Stimulated activated naive CD8-positive, alpha-beta T cell treated with anti-CD3 and anti-CD28 coated beads, Interleukin-15, Interleukin-2, amounts not matched to agents 100 U/mL and 50 U/mL, for 24 hours (primary cell): ENCODE measurements around the gene PRPF4.
"Not testable (repeated sequence)": the region's sequence is repeated elsewhere in the genome, so short reads cannot be mapped to it uniquely, and the experiment has no call there.

Source experiments
- ATAC-seq: fragments of 150-1000 bp; cut with Tn5 transposase; one replicate; pipeline ENCODE4 v1.10.0; 2021
- DNase-seq: peaks from one replicate; pipeline ENCODE4 v3.0.0; 2021

The PRPF4 gene

DNA sequence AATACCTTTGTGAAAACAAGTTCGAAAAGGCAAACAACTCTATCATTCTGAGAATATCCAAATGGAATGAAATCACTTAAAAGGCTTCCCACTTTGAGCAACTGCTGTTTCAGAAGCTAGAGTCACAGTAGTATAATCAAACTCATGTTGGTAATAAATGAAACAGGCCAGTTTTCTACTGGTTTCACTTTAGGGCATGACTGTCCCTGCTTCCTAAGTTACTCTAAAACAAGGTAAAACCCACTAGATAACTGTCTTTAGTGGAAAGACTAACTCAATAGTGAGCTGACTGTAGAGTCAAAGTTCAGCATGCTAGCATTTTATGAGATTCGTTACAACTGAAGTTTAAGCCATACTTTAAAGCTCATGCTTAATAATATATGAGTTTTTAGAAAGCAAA, 6.1 kb upstream of the PRPF4 start:
- DNase-seq (no peak), ATAC-seq (peak; percentile 63)

- ATAC-seq = no peak
- DNase-seq = no peak
Measured at GRCh38 chr9:113269871-113270270, 5.6 kb upstream of the PRPF4 start.

- DNase-seq = no peak
- peak; percentile 8 for ATAC-seq
Measured at GRCh38 chr9:113274474-113275156, 843 bp upstream of the PRPF4 start.

DNA sequence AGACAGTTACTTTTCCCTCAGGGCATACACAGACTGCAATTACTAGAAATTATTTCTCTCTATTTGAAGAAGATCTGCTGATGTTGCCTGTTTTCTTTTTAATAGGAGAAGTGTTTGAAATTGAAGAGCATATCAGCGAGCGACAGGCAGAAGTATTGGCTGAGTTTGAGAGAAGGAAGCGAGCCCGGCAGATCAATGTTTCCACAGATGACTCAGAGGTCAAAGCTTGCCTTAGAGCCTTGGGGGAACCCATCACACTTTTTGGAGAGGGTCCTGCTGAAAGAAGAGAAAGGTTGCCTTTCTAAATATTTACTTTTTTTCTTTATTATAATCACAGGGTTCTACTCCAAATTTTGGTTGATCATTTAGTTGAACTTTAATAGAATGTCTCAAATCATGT, 3.4 kb downstream of the PRPF4 start:
- no peak for DNase-seq
- ATAC-seq = no peak

DNA sequence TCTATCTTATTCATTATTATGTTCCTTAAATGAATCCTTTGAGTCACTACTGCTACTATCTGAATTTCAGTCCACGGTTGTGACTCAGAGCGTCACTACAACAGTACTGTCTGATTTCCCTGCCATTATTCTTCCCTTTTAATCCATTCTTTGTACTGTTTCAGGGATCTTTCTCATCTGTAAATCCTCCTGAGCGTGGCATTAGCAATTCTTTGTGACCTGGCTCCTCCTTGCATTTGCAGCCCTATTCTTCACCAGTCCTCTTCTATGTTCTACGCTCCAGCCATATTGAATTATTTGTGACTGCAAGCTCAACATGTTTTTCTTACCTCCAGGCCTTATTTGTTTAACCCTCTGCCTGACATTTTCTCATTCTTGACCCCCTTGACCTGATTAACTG, 5.9 kb downstream of the PRPF4 start:
- DNase-seq (no peak), ATAC-seq (no peak)

DNA sequence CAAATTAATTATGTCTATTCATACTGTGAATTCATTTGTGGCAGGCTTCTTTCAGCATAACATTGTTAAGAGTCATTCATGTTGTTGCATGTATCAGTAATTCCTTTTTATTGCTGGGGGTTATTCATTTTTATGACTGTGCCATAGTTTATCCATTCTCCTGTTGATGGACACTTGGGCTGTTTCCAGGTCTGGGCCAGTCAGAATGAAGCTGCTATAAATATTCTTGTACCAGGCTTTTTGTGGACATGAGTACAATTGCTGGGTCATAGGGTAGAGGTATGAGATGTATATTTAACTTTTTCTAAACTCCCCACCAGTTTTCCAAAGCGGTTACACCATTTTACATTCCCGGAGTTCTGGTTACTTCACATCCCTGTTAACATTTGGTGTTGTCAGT, 13.6 kb downstream of the PRPF4 start:
- no peak for DNase-seq
- ATAC-seq = no peak

GRCh38 chr9:113290052-113290607, 14.7 kb downstream of the PRPF4 start:
- DNase-seq = no peak
- ATAC-seq = no peak

GRCh38 chr9:113293285-113293878, 17.9 kb downstream of the PRPF4 start:
- DNase-seq (no peak), ATAC-seq (no peak)

DNA sequence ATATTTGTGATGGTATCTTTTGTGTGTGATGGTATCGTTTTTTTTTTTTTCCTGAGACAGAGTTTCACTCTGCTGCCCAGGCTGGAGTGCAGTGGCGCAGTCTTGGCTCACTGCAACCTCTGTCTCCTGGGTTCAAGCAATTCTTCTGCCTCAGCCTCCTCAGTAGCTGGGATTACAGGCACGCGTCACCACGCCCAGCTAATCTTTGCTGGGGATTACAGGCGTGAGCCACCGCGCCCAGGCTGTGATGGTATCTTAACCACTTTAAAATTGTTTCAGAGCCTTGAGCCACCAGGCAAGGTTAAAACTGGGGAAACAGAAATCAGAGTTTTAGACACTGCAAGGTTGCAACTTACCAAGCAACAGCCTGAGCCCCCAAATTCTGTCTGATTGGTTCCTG, 20.8 kb downstream of the PRPF4 start:
- not testable (repeated sequence) for ATAC-seq

DNA sequence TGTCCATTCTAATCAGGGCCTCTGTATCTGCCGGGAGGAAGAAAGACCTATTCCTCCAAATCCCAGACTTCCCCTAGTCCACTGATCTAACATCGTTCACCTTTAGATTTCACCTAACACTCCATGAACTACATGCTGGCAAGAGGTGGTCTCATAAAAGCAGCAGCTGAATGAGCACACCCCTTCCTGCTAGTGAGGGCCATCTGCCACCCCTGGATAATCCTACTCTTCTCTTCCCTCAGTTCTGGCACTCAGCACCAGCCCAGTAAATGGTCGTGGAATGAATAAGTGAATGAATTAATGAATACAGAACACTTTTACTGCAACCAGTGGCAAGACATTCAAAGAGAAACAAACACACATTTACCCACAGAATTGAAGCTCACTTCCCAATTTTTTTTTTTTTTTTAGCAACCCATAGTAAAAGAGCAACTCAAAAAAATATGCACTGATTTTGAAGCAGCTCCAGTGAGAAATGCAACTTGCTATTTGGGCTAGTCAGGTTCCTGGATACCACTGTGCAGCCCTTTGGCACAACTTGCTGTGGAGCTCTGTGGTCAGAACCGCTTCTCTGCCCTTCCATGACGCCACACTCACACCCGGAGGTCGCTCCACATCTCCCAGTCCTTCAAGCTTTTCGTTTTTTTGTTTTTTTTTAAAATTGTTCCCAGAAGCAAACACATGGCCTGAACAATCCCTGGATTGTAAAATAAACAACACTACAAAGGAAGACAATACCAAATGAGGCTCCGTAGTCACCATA, 21.5 kb downstream of the PRPF4 start:
- DNase-seq = no peak
- ATAC-seq = no peak

More for the DNA sequence above, 20.8 kb downstream of the PRPF4 start:
- not testable (repeated sequence) for DNase-seq

GRCh38 chr9:113298311-113298710, 22.9 kb downstream of the PRPF4 start:
- no peak for ATAC-seq
- no peak for DNase-seq

- no peak for DNase-seq
- ATAC-seq = no peak
Measured at GRCh38 chr9:113298924-113299770, 23.7 kb downstream of the PRPF4 start.

DNA sequence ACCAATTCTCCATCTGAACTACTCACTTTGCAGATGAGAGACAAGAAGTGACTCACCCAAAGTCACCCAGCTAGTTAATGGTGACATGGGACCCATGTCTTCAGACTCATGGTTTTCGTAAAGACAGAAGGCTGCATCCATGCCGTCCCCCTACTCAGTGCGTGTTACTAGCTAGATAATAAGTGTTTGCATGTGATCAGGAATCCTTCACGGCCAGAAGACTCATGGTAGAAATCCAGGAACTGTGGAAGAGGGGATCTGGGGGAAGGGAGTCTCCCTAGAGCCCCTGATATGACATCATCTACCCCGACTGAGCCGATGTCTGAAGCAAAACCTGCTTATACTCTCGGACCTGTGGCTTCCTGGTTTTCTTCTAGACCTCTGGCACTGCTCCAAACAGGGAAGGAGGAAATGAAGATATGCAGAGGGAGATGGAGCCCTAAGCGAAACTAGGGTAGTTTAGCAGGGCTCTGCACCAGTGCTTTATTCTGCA, 24.4 kb downstream of the PRPF4 start:
- ATAC-seq (no peak), DNase-seq (no peak)

- ATAC-seq = no peak
Measured at GRCh38 chr9:113301548-113301947, 26.1 kb downstream of the PRPF4 start.

DNA sequence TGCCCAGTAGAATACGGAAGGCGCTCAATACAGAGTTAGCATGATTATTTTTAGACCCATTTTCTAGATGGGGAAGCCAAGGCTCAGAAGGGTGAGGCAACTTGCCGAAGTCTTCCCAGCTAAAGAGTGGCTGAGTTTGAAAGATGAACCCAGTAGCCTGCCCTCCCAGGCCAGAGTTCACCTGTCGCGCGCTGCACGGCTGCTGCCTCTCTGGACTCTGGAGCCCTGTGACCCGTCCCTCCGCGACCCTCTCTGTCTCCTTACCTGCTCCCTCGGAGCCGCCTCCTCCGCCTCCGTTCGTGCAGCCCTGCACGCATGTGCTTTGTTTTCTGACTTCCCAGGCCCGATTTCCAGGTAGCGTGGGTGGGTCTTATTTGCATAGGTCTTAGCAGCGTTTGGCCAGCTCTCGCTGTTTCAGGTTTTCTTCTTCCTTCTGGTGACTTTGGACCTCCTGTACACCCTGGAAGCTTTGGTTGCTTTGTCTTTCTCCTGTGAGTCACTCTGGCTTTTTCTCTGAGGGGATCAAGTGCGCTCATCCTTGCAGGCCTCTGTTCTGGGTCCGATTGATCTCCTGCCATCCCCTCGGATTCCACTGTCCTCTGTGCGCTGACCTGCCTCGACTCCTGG, 27.4 kb downstream of the PRPF4 start, which contains the start of gene RNF183:
RNF183 (minus strand) TSS at position 585 of the 627 bp plus-strand sequence. CDS start 5,192 bp downstream, outside the sequence.
- ATAC-seq (no peak), DNase-seq (no peak)

More at GRCh38 chr9:113301548-113301947, 26.1 kb downstream of the PRPF4 start:
- no peak for DNase-seq

- DNase-seq (no peak), ATAC-seq (no peak)
Measured at GRCh38 chr9:113306566-113306965, 31.1 kb downstream of the PRPF4 start.

DNA sequence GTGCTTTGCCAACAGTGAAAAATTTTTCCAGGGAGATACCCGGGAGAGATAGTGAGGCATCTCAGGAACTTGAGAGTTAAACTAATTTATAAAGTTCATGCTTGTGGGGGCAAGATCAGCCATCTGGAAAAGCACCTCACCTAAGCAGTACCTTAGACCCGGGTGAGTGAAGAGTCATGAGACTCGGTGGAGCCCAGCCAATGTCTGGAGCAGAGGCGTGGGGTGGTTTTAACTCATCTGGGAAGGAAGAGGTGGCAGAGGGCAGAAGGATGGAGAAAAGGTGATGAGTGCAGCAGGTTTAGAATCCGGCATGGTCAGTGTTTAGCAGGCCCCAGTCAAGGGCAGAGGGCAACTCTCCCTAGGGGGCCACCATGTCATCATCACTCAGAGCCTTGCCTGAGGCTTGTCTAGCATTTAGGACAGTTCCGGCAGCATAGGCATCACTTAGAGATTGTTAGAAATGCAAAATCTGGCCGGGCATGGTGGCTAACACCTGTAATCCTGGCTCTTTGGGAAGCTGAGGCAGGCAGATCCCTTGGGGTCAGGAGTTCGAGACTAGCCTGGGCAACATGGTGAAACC, 32.0 kb downstream of the PRPF4 start:
- no peak for ATAC-seq
- DNase-seq = no peak

- ATAC-seq (peak; percentile 68), DNase-seq (no peak)
Measured at GRCh38 chr9:113309204-113309813, 33.9 kb downstream of the PRPF4 start.

DNA sequence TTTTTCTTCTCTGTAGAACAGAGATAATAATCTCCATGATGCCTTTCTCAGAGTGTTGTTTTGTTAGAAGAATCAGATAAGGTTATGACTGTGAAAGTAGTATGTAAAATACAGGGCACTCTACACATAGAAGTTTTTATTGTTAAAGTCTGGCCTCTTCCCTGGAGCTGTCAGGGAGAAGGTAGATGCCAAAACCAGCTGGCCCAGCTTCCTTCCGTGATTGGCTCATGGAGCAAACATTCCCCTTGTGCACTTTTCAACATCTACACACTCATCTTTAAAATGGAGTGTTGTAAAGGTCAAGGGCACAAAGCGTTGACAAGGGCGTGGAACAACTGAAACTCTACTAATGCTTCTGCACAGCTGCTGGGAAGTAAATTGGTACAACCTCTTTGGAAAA, 35.1 kb downstream of the PRPF4 start:
- DNase-seq (no peak), ATAC-seq (no peak)

GRCh38 chr9:113311961-113312360, 36.5 kb downstream of the PRPF4 start:
- DNase-seq (no peak), ATAC-seq (no peak)
